PC-9 (cell line): ENCODE data around the gene CACNB1. TPM values are rescaled to one million over a fixed set of nuclear protein-coding genes. Genes with fewer than 3 reads are reported as not detected.

Experiments used
- Bru-seq: library from RNA; stranded (reverse); fragments of 400-500 nt; gene quantifications from one replicate; lab custom pipeline; 2021; lab: Mats Ljungman, UMichigan
- BruChase-seq, 2 experiments: library from RNA; stranded (reverse); fragments of 400-500 nt; gene quantifications; one replicate each; lab custom pipeline; 2021; lab: Mats Ljungman, UMichigan
- BruUV-seq: library from RNA; stranded (reverse); fragments of 400-500 nt; replicated peaks from 2 replicates; lab custom pipeline; 2021; lab: Mats Ljungman, UMichigan
- CTCF ChIA-PET: fragments of 300-600 bp; sonication (Branson Sonifier 250); formaldehyde crosslinking; loops from one replicate; lab custom pipeline; 2022; ENCODE audit warnings: antibody characterized with exemption; lab: Charles Lee
- POLR2A ChIA-PET: fragments of 300-600 bp; sonication (Branson Sonifier 250); formaldehyde crosslinking; loops from one replicate; lab custom pipeline; 2022; ENCODE audit warnings: antibody characterized with exemption; ENCODE audit not compliant: unreplicated experiment; lab: Charles Lee
- DNase-seq, 2 experiments: peaks; one replicate each; pipeline versions ENCODE4 v3.0.0 to v3.0.0-alpha.2; 2015 to 2022; ENCODE audit warnings: mixed read lengths in 1 of 2
- H2AFZ ChIP-seq: fragments of 200-600 bp; sonication (generic); 2 replicates; pipeline ENCODE4 v1.8.1; 2017; ENCODE audit warnings: antibody characterized with exemption
- H3F3A ChIP-seq: fragments of 200-600 bp; sonication (generic); 2 replicates; pipeline ENCODE4 v1.8.1; 2017; ENCODE audit warnings: antibody characterized with exemption, mild to moderate bottlenecking, low read depth; ENCODE audit not compliant: insufficient read depth
- H3K27ac ChIP-seq: fragments of 200-600 bp; sonication (generic); 2 replicates; pipeline ENCODE4 v1.6.1; 2016; ENCODE audit warnings: mixed run types
- H3K27me3 ChIP-seq: fragments of 200-600 bp; sonication (generic); 2 replicates; pipeline ENCODE4 v1.6.1; 2016; ENCODE audit warnings: low read depth, mixed run types; ENCODE audit not compliant: insufficient read depth
- H3K36me3 ChIP-seq: fragments of 200-600 bp; sonication (generic); 2 replicates; pipeline ENCODE4 v1.6.1; 2016; ENCODE audit warnings: low read depth, mixed run types
- H3K4me1 ChIP-seq: fragments of 200-600 bp; sonication (generic); replicated peaks from 2 replicates; pipeline ENCODE4 v1.6.1; 2016; ENCODE audit warnings: mixed run types; ENCODE audit not compliant: insufficient read depth
- H3K4me2 ChIP-seq: fragments of 200-600 bp; sonication (generic); 2 replicates; pipeline ENCODE4 v1.6.1; 2017; ENCODE audit warnings: mixed run types
- H3K4me3 ChIP-seq: fragments of 200-600 bp; sonication (generic); 2 replicates; pipeline ENCODE4 v1.6.1; 2016; ENCODE audit warnings: mixed run types
- H3K79me2 ChIP-seq: fragments of 200-600 bp; sonication (generic); 2 replicates; pipeline ENCODE4 v1.6.1; 2017; ENCODE audit warnings: low read depth, mixed run types
- H3K9me2 ChIP-seq: fragments of 200-600 bp; sonication (generic); 2 replicates; pipeline ENCODE4 v1.8.1; 2017; ENCODE audit warnings: mild to moderate bottlenecking; ENCODE audit not compliant: insufficient read depth
- H3K9me3 ChIP-seq: fragments of 200-600 bp; sonication (generic); 2 replicates; pipeline ENCODE4 v1.8.1; 2016; ENCODE audit warnings: low read depth; ENCODE audit not compliant: insufficient read depth
- H4K20me1 ChIP-seq: fragments of 200-600 bp; sonication (generic); 2 replicates; pipeline ENCODE4 v1.8.1; 2017; ENCODE audit not compliant: insufficient read depth
- EZH2 ChIP-seq: fragments of 200-600 bp; sonication (generic); IDR thresholded peaks from 2 replicates; pipeline ENCODE4 v1.8.0; 2017; ENCODE audit warnings: antibody characterized with exemption, low read depth
- intact Hi-C: fragments of 100-400 bp; cut with micrococcal nuclease; formaldehyde crosslinking; loops from one replicate; pipeline ENCODE4 v1.10.0; 2022; ENCODE audit not compliant: unreplicated experiment
- long read RNA-seq: library from polyadenylated mRNA; stranded (forward); transcript quantifications from one replicate; pipeline ENCODE4 v2.0.0, GENCODE V29; 2022
- total RNA-seq: library from RNA; stranded (reverse); gene quantifications from 2 replicates; pipeline ENCODE4 v1.2.3, GENCODE V29; 2021
- TF ChIP-seq, protein P1 (sequence below): fragments of 200-600 bp; sonication (generic); conservative IDR thresholded peaks from 2 replicates; pipeline ENCODE4 v1.6.1; 2017; ENCODE audit warnings: mixed run types, antibody characterized with exemption, mild to moderate bottlenecking, moderate library complexity

Gene CACNB1
- 21.4 and 26.0 TPM in 2 replicates for total RNA-seq
- percentile 58 among the genes with signal in this experiment for Bru-seq, nascent RNA
- BruChase-seq, experiment 1, labeled RNA remaining after a 2-hour chase, result percentile 65 among the genes with signal in this experiment
- percentile 72 among the genes with signal in this experiment for BruChase-seq, experiment 2, labeled RNA remaining after a 6-hour chase
- long read RNA-seq, partial matches to known transcripts, result 0 of 8 reads
- long read RNA-seq, other reads (novel, unspliced or antisense), result 5 of 8 reads

GRCh38 chr17:39197380-39198185 is at the start of gene CACNB1:
Gene CACNB1 (minus strand): TSS chr17:39197669. CDS start chr17:39197495, 174 bp downstream.
- no peaks in the 10 kb centered on the region for H3K27me3 ChIP-seq
- H3K4me2 ChIP-seq, result peak within 1 kb of the TSS; percentile 90
- no peak within 1 kb of the TSS for H3K27ac ChIP-seq
- BruUV-seq, result no TSS peak
- CTCF ChIA-PET, result interaction anchor here (0.6 to 0.7 kb wide), 2 partner anchors 35 to 153 kb away, joined by 4 to 6 read pairs; no protein-coding TSS in a partner anchor
- peak within 1 kb of the TSS; percentile 91 for H2AFZ ChIP-seq
- H3K79me2 ChIP-seq, result peaks cover 41% of the 10 kb centered on the region
- POLR2A ChIA-PET, result interaction anchor here (0.7 kb wide), 1 partner anchor 343 kb away, joined by 4 read pairs; no protein-coding TSS in a partner anchor
- no peaks in the 10 kb centered on the region for H3K9me2 ChIP-seq
- H4K20me1 ChIP-seq, result peaks cover 15% of the 10 kb centered on the region
- intact Hi-C loops, result no loop called here
- H3K9me3 ChIP-seq, result no peaks in the 10 kb centered on the region
- H3F3A ChIP-seq, result peaks cover 46% of the 10 kb centered on the region
- no peak for TF ChIP-seq EZH2
- TF ChIP-seq, protein P1, sequence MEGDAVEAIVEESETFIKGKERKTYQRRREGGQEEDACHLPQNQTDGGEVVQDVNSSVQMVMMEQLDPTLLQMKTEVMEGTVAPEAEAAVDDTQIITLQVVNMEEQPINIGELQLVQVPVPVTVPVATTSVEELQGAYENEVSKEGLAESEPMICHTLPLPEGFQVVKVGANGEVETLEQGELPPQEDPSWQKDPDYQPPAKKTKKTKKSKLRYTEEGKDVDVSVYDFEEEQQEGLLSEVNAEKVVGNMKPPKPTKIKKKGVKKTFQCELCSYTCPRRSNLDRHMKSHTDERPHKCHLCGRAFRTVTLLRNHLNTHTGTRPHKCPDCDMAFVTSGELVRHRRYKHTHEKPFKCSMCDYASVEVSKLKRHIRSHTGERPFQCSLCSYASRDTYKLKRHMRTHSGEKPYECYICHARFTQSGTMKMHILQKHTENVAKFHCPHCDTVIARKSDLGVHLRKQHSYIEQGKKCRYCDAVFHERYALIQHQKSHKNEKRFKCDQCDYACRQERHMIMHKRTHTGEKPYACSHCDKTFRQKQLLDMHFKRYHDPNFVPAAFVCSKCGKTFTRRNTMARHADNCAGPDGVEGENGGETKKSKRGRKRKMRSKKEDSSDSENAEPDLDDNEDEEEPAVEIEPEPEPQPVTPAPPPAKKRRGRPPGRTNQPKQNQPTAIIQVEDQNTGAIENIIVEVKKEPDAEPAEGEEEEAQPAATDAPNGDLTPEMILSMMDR, result no peak
- H3K36me3 ChIP-seq, result peaks cover 21% of the 10 kb centered on the region
- H3K4me1 ChIP-seq, result peaks cover 33% of the 10 kb centered on the region
- peak within 1 kb of the TSS; percentile 92 for H3K4me3 ChIP-seq
- DNase-seq, result peak; percentile 53 to 78

- Histone ChIP-seq H2AFZ (no peak overlapping the region), H3K4me1 (peaks cover 11% of the 10 kb centered on the region), H3K27me3 (no peaks in the 10 kb centered on the region), H3K4me2 (no peak overlapping the region), H3K27ac (no peak overlapping the region), H3K9me3 (no peaks in the 10 kb centered on the region), H3K79me2 (no peaks in the 10 kb centered on the region), H4K20me1 (no peaks in the 10 kb centered on the region), H3K36me3 (no peaks in the 10 kb centered on the region), H3K4me3 (no peak overlapping the region), H3F3A (peaks cover 16% of the 10 kb centered on the region; the same call in 1 of the 2 replicates), H3K9me2 (no peaks in the 10 kb centered on the region)
- TF ChIP-seq EZH2, result no peak
- TF ChIP-seq, protein P1, result no peak; the same call in 1 of the 2 replicates
- intact Hi-C loops, result loop anchor here (10.0 kb wide), 1 partner anchor 571 kb away; the partner anchor contains the start of gene EPOP
- ChIA-PET POLR2A (interaction anchor here (0.6 kb wide), 1 partner anchor 95 kb away, joined by 10 read pairs; the partner anchor contains the start of gene PLXDC1), CTCF (no interaction called here)
- no peak for DNase-seq
- no TSS peak for BruUV-seq
Observed at GRCh38 chr17:39246274-39246673, 48.8 kb upstream of the CACNB1 start.
